Measurements from ENCODE around the gene ZBTB46. TPM values are rescaled to one million over a fixed set of nuclear protein-coding genes. Genes with fewer than 3 reads are reported as not detected.
"Not testable (repeated sequence)": the region's sequence is repeated elsewhere in the genome, so short reads cannot be mapped to it uniquely, and the experiment has no call there.

Gene ZBTB46, protein sequence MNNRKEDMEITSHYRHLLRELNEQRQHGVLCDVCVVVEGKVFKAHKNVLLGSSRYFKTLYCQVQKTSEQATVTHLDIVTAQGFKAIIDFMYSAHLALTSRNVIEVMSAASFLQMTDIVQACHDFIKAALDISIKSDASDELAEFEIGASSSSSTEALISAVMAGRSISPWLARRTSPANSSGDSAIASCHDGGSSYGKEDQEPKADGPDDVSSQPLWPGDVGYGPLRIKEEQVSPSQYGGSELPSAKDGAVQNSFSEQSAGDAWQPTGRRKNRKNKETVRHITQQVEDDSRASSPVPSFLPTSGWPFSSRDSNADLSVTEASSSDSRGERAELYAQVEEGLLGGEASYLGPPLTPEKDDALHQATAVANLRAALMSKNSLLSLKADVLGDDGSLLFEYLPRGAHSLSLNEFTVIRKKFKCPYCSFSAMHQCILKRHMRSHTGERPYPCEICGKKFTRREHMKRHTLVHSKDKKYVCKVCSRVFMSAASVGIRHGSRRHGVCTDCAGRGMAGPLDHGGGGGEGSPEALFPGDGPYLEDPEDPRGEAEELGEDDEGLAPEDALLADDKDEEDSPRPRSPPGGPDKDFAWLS
- total RNA-seq: under 1 TPM; 0.21 to 0.72 TPM
- total RNA-seq: 0.23 to 0.90 reads per million in 2 donors

DNA sequence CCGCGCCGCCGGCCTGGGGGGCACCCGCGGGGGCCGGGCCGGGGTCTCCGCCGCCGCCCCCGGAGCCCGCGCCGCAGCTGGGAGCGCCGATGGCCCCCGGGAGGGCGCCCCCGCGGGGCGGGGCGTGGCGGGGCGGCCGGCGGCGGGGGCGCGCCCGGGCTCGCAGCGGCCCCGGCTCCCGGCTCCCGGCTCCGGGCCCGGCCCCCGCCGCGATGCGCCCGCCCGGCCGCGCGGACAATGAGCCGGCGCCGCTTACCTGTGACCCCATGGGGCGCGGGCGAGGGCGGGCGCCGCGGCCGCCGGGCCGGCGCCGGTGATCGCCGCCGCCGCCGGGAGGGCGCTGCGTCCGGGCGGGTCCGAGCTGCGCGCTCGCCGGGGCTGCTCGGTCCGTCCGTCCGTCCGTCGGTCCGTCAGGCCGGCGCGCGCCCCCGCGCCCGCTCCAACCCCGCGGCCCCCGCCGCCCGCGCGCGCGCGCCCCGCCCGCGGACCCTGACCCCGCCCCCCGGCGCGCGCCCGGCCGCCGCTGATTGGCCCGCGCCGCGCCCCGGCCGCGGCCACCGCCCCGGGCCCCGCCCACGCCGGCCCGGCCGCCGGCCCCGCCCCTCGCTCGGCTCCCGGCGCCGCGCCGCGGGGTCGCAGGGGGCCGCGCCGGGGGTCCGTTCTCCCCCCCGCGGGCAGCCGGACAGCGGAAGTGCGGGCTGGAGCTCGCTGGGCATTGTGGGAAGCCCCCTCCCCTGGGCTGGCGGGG lies at the start of gene ZBTB46:
ZBTB46 (minus strand) TSS at position 424 of the 748 bp plus-strand sequence. CDS start 40,507 bp downstream, outside the sequence.
- no peak for DNase-seq
- ATAC-seq: peak; percentile 57
- peaks cover 8% of the 10 kb centered on the region for H3K4me1 Mint-ChIP-seq
- peaks cover 41% of the 10 kb centered on the region for H3K27me3 Mint-ChIP-seq
- peaks cover 5% of the 10 kb centered on the region for H3K36me3 Mint-ChIP-seq (ENCODE audit: low read depth)
- peak within 1 kb of the TSS; percentile 39 for H3K27ac Mint-ChIP-seq
- H3K4me3 Mint-ChIP-seq: peak within 1 kb of the TSS; percentile 96
- H3K9me3 ChIP-seq (ENCODE audit: control insufficient read depth, low read length, poor library complexity, severe bottlenecking): no peaks in the 10 kb centered on the region

DNA sequence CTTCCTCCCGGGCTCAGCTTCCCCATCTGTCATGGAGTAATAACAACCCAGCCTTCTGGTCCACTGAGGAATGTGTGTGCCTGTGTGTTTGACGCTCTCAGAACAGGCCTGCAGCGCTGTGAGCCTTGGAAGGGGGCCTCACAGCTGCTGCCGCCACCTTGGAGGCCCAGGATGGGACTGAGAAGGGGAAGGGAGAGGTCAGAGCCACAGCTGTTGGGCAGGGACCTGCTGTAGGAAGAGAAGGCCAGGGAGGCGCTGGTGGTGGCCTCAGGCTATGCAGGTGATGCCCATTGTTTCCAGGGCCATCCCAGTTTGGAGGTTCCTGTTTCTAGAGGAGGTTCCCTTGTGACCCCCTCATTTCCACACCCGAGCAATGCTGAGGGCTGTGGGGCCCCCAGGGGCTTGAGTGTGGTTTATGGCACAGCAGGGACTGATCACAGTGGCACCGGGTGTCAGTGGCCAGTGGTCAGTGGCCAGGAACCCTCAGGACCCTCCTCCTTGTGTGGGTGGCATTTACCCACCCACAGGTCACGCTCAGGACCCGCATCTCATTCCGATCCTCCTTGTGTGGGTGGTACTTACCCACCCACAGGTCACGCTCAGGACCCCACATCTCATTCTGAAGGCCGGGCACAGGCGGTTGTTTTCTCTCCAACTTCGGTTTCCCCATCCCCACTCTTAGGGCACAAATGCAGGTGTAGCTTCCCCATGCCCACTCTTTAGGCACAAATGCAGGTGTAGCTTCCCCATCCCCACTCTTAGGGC lies 48.0 kb upstream of the ZBTB46 start:
- Mint-ChIP-seq H3K36me3 (ENCODE audit: low read depth) (peaks cover 2% of the 10 kb centered on the region), H3K27ac (no peak overlapping the region)
- ATAC-seq: no peak

DNA sequence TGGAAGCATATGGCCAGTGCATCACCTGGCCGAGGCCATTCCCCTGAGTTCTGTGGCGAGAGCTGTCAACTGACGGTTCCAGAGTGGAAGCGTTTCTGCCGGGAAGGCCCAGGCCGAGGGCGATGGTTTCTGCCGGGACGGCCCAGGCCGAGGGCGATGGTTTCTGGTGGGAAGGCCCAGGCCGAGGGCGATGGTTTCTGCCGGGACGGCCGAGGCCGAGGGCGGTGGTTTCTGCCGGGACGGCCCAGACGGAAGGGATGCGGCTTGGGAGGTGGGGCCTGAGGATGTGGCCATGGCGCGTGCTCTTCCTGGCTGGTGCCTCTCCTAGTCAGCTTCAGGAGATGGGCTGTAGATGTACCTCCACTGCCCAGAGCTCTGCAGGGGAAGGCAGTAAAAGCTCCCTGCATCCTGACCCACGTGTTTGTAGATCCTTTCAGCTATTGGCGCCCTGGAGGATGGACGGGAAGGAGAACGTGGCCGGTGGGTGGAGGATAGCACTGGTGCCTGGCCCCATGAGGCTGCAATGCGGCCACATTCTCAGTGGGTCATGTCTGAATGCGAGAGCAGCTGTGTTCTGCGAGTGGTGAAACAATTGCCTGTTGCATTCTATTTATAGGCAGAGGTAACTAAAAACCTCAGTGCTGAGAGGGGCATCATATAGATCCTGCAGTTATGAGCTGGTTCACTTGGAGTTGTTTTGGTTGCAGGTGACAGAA lies 46.8 kb upstream of the ZBTB46 start:
- Mint-ChIP-seq H3K4me3 (no peak overlapping the region), H3K4me1 (peaks cover 9% of the 10 kb centered on the region), H3K27me3 (no peaks in the 10 kb centered on the region), H3K36me3 (ENCODE audit: low read depth) (peaks cover 2% of the 10 kb centered on the region), H3K27ac (no peak overlapping the region)
- DNase-seq (no peak), ATAC-seq (no peak)
- H3K9me3 ChIP-seq (ENCODE audit: control insufficient read depth, low read length, poor library complexity, severe bottlenecking): no peaks in the 10 kb centered on the region

More for the DNA sequence above, 48.0 kb upstream of the ZBTB46 start:
- Mint-ChIP-seq H3K27me3 (no peaks in the 10 kb centered on the region), H3K4me1 (peaks cover 5% of the 10 kb centered on the region), H3K4me3 (no peak overlapping the region)
- no peak for DNase-seq
- H3K9me3 ChIP-seq (ENCODE audit: control insufficient read depth, low read length, poor library complexity, severe bottlenecking): no peaks in the 10 kb centered on the region

DNA sequence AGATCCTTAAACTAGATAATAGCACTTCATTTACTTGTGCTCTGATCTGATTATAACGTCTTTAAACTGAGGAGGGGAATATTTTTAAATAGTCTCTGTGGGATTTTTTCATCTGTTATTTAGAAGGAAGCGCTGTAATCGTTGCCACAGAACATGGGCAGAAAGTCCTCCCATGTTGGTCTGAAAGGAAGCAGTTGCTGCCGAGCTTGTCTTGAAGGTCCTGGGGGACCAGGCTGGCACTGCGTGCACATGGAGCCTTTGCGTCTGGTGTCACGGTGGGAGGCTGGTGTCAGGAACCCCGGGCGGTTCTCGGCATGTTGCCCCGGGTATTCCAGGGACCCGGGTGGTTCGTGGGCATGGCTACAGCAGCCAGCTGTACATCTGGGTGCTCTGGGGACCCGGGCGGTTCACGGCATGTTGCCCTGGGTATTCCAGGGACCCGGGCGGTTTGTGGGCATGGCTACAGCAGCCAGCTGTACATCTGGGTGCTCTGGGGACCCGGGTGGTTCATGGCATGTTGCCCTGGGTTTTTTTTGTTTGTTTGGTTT lies 45.5 kb upstream of the ZBTB46 start:
- Mint-ChIP-seq H3K36me3 (ENCODE audit: low read depth) (no peaks in the 10 kb centered on the region), H3K4me1 (peaks cover 7% of the 10 kb centered on the region), H3K27me3 (no peaks in the 10 kb centered on the region), H3K27ac (no peak overlapping the region), H3K4me3 (no peak overlapping the region)
- ATAC-seq: no peak
- H3K9me3 ChIP-seq (ENCODE audit: control insufficient read depth, low read length, poor library complexity, severe bottlenecking): no peaks in the 10 kb centered on the region
- no peak for DNase-seq

DNA sequence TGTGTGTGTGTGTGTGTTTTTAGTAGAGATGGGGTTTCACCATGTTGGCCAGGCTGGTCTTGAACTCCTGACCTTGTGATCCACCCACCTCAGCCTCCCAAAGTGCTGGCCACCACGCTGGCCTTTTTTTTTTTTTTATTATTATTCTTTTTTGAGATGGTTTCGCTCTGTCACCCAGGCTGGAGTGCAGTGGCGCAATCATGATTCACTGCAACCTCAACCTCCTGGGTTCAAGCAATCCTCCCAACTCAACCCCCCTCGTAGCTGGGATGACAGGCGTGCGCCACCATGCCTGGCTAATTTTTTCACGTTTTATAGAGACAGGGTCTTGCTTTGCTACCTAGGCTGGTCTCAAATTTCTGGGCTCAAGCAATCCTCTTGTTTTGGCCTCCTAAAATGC lies 43.2 kb upstream of the ZBTB46 start:
- H3K36me3 Mint-ChIP-seq (ENCODE audit: low read depth); DNase-seq; H3K4me3 Mint-ChIP-seq; ATAC-seq; H3K4me1 Mint-ChIP-seq; H3K27ac Mint-ChIP-seq; H3K27me3 Mint-ChIP-seq; H3K9me3 ChIP-seq (ENCODE audit: control insufficient read depth, low read length, poor library complexity, severe bottlenecking): not testable (repeated sequence)

DNA sequence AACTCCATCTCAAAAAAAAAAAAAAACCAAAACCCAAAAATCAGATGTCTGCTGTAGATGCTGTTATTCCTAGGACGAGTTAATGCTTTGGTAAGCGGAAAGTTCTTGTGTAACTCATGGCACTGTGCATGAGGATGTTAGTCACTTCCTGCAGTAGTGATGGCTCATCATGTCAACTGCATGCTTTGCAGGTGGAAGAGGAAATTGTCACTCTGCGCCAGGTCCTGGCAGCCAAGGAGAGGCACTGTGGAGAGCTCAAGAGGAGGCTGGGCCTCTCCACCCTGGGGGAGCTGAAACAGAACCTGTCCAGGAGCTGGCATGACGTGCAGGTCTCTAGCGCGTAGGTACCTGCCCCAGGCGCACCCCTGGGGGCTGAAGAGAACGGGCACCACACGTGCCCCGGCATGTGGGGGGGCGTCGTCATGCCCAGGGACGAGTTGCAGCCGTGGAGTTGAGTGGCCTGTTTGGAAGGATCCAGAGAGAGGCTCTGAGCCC lies 42.5 kb upstream of the ZBTB46 start:
- Mint-ChIP-seq H3K4me1 (peaks cover 7% of the 10 kb centered on the region), H3K36me3 (ENCODE audit: low read depth) (no peaks in the 10 kb centered on the region), H3K4me3 (no peak overlapping the region), H3K27me3 (no peaks in the 10 kb centered on the region), H3K27ac (no peak overlapping the region)
- no peaks in the 10 kb centered on the region for H3K9me3 ChIP-seq (ENCODE audit: control insufficient read depth, low read length, poor library complexity, severe bottlenecking)
- peak; percentile 88 for ATAC-seq
- no peak for DNase-seq

DNA sequence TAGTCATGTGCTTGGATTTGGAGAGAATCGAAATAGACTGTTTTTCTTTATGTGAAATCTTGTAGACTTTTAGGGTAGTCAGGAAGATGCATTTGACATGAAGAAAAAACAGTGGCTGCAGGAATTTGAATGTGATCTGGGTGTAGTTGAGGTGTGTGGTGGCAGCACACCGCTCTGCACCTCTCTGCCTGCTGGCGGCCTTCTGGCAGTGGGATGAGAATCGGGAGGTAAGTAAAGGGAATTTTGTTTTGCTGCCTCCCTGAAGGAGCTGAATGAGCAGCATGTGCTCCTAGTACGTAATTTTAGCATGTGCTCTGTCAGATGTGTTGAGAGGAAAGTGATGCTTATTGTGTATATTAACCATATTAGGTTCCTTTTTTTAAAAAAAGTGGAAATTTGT lies 37.2 kb upstream of the ZBTB46 start:
- H3K9me3 ChIP-seq (ENCODE audit: control insufficient read depth, low read length, poor library complexity, severe bottlenecking): no peaks in the 10 kb centered on the region
- Mint-ChIP-seq H3K36me3 (ENCODE audit: low read depth) (no peaks in the 10 kb centered on the region), H3K27ac (no peak overlapping the region), H3K4me3 (no peak overlapping the region), H3K4me1 (peaks cover 20% of the 10 kb centered on the region), H3K27me3 (no peaks in the 10 kb centered on the region)
- DNase-seq (no peak), ATAC-seq (no peak)

DNA sequence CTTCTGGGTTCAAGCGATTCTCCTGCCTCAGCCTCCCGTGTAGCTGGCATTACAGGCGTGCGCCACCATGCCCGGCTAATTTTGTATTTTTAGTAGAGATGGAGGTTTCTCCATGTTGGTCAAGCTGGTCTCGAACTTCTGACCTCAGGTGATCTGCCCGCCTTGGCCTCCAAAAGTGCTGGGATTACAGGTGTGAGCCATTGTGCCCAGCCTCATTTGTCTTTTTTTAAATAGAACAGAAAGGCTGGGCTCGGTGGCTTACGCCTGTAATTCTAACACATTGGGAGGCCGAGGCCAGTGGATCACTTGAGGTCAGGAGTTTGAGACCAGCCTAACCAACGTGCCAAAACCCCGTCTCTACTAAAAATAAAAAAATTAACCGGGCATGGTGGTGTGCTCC lies 36.0 kb upstream of the ZBTB46 start:
- H3K4me1 Mint-ChIP-seq: peaks cover 23% of the 10 kb centered on the region
- H3K27ac Mint-ChIP-seq; H3K4me3 Mint-ChIP-seq; H3K9me3 ChIP-seq (ENCODE audit: control insufficient read depth, low read length, poor library complexity, severe bottlenecking); DNase-seq; ATAC-seq; H3K27me3 Mint-ChIP-seq; H3K36me3 Mint-ChIP-seq (ENCODE audit: low read depth): not testable (repeated sequence)

DNA sequence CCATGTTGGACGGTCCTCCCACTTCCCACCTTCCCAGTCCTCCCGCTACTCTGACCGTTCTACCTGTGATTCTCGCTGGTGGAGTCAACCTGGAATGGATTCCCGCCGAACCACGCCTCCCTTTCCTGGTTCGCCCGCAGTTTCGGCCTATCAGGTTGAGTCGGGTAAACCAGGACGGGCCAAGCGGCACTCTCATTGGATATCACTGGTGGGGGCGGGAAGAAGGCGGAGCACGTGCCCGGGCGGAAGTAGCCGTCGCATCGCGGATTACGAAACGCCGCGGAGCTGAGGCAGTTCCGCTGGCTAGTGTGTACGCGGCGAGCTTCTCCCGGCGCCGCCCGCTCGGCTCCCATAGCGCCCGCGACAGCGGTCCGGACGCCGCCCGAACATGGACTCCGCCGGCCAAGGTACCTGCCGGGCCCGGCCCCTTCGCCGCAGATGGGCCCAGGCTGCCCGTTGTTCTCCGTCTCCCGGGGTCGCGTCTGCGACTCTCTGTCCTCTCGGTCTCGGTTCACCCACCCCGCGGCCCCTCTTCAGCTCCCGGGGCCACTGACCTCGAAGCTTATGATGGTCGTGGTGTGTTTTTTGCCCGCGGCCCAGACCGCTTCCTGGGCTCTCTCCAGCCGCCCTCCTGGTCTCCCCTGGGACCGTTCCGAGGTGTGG lies 34.0 kb upstream of the ZBTB46 start, which contains the start of gene TPD52L2:
TPD52L2 (plus strand) TSS at position 293 of the 663 bp plus-strand sequence; CDS start at position 389, 96 bp downstream.
- no peaks in the 10 kb centered on the region for H3K9me3 ChIP-seq (ENCODE audit: control insufficient read depth, low read length, poor library complexity, severe bottlenecking)
- H3K4me1 Mint-ChIP-seq: peaks cover 23% of the 10 kb centered on the region
- peak within 1 kb of the TSS; percentile 97 for H3K27ac Mint-ChIP-seq
- ATAC-seq (peak; percentile 90), DNase-seq (peak; percentile 92 to 96 (median 94))
- H3K4me3 Mint-ChIP-seq: peak within 1 kb of the TSS; percentile 98
- H3K36me3 Mint-ChIP-seq (ENCODE audit: low read depth): no peaks in the 10 kb centered on the region
- no peaks in the 10 kb centered on the region for H3K27me3 Mint-ChIP-seq

DNA sequence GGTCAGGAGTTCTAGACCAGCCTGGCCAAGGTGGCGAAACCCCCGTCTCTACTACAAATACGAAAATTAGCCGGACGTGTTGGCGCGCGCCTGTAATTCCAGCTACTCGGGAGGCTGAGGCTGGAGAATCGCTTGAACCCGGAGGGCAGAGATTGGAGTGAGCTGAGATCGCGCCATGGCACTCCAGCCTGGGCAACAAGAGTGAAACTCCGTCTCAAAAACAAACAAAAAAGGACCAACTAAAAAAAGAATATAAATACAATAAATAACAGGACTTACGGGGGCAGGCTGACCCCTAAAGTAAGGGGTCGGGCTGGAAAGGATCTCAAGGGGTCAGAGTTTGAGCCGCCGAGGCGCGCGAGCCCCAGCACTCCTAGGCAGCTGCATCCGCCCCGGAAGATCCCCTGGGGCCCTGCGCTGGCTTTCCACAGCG lies 33.5 kb upstream of the ZBTB46 start:
- H3K27ac Mint-ChIP-seq: peak overlapping the region; percentile 97
- ATAC-seq (peak; percentile 8), DNase-seq (no peak)
- peak overlapping the region; percentile 98 for H3K4me3 Mint-ChIP-seq
- no peaks in the 10 kb centered on the region for H3K9me3 ChIP-seq (ENCODE audit: control insufficient read depth, low read length, poor library complexity, severe bottlenecking)
- H3K4me1 Mint-ChIP-seq: peaks cover 23% of the 10 kb centered on the region
- no peaks in the 10 kb centered on the region for H3K27me3 Mint-ChIP-seq
- H3K36me3 Mint-ChIP-seq (ENCODE audit: low read depth): no peaks in the 10 kb centered on the region

DNA sequence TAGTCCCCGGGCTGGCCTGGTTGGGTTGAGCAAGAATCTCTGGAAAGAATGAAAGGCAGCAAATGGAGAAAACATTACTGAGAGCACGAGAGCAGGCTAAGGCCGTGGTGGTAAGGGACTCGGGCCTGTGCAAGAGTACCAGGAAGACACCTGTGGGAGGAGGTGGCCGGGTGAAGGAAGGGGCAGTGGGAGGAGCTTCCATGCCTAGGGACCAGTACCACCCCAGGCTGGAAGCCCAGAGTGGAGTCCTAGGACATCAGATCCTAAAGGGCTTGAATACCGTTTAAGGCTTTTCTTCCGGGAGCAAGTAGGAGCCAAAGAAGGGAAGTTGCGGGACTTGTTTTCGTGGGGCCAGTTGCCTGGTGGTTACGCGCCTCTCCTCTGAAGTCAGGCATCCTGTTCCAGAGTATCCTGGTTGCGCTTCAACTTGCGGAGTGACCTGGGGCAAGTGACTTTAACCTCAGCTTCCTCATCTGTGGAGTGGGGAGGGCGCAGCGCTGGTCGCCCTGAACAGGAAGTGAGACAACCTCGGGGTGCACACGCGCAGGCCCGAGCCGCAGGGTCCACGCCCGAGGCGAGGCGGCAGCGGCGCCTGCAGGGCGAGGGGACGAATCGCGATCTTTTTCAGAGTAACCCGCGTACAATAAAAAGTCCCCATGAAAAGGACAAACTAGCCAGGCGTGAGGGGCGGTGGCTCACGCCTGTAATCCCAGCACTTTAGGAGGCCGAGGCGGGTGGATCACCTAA lies 32.9 kb upstream of the ZBTB46 start:
- no peaks in the 10 kb centered on the region for H3K36me3 Mint-ChIP-seq (ENCODE audit: low read depth)
- H3K27me3 Mint-ChIP-seq: no peaks in the 10 kb centered on the region
- DNase-seq (peak; percentile 57 to 71 (median 64)), ATAC-seq (peak; percentile 72)
- peak overlapping the region; percentile 97 for H3K27ac Mint-ChIP-seq
- peaks cover 24% of the 10 kb centered on the region for H3K4me1 Mint-ChIP-seq
- H3K9me3 ChIP-seq (ENCODE audit: control insufficient read depth, low read length, poor library complexity, severe bottlenecking): no peaks in the 10 kb centered on the region
- peak overlapping the region; percentile 98 for H3K4me3 Mint-ChIP-seq

All from T-helper 17 cell (primary cell).